HFFc6 (cell line): ENCODE data around the gene SHISA4. TPM values are rescaled to one million over a fixed set of nuclear protein-coding genes. Genes with fewer than 3 reads are reported as not detected.

ENCODE experiments used
- DNase-seq: peaks from one replicate; pipeline ENCODE4 v3.0.0-alpha.2; 2018
- H3K27ac Mint-ChIP-seq: 2 replicates; pipeline ENCODE4 v1.8.0; 2020; ENCODE audit warnings: mild to moderate bottlenecking, mixed read lengths
- H3K27me3 Mint-ChIP-seq: 2 replicates; pipeline ENCODE4 v1.8.0; 2021; ENCODE audit warnings: mild to moderate bottlenecking, moderate library complexity, mixed read lengths; ENCODE audit not compliant: insufficient read depth
- H3K36me3 Mint-ChIP-seq: 2 replicates; pipeline ENCODE4 v1.8.0; 2021; ENCODE audit warnings: low read depth, mixed read lengths
- H3K4me1 Mint-ChIP-seq: 2 replicates; pipeline ENCODE4 v1.8.0; 2020; ENCODE audit warnings: low read depth, mixed read lengths
- H3K4me3 Mint-ChIP-seq: 2 replicates; pipeline ENCODE4 v1.8.0; 2020; ENCODE audit warnings: mild to moderate bottlenecking, moderate library complexity, mixed read lengths
- H3K9me3 Mint-ChIP-seq: 2 replicates; pipeline ENCODE4 v1.8.0; 2020; ENCODE audit warnings: mild to moderate bottlenecking, mixed read lengths
- total RNA-seq, 6 experiments: library from RNA; stranded (reverse); fragmentation: NEBNext Ultra II Directional; extraction: Animal tissue kit (Norgen Biotek cat#: 25700); gene quantifications; 2 replicates in 1 of 6; 3 replicates in 5 of 6; pipeline ENCODE4 v1.2.3, GENCODE V29; 2021
- TF ChIP-seq, protein P1 (sequence below): fragments of 200-600 bp; sonication (generic); IDR thresholded peaks from 2 replicates; pipeline ENCODE4 v1.5.0; 2021; ENCODE audit warnings: antibody characterized with exemption, mild to moderate bottlenecking

SHISA4 gene
- total RNA-seq, 6 experiments from 2014 or later = 29.8 to 49.6 (median 39.9) TPM

DNA sequence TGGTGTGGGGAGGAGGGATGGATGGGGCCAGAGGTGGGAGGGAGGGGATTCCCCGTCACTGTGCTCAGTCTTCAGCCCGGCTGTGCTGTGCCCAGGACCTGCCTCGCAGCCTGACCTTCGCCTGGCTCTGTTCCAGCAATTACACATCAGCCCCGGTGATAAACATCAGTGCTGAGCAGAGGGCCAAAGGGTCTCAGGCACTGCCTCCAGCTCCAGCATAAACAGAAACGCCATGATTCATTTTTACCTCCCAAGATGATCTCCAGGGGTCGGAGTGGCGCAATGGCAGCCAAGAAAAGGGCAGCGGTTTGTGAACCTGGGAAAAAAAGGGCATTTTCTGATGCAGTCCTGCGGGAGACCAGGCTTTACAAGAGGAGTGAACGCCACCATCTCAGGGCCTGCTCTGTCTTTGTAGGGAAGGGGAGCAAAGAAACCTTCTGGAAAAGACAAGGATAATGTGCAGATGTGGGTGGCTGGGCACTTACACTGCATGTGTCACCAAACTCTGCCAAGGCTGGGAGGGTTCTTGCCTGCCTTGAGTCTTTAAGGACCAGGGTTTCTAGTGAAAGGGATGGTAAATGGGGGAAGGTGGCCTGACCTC, 28.1 kb downstream of the SHISA4 start:
- peaks cover 4% of the 10 kb centered on the region for H3K27me3 Mint-ChIP-seq
- no peaks in the 10 kb centered on the region for H3K9me3 Mint-ChIP-seq
- peak; percentile 86 for DNase-seq
- peaks cover 57% of the 10 kb centered on the region for H3K4me1 Mint-ChIP-seq
- peak overlapping the region; percentile 70 for H3K4me3 Mint-ChIP-seq
- peak overlapping the region; percentile 91 for H3K27ac Mint-ChIP-seq
- TF ChIP-seq, protein P1, sequence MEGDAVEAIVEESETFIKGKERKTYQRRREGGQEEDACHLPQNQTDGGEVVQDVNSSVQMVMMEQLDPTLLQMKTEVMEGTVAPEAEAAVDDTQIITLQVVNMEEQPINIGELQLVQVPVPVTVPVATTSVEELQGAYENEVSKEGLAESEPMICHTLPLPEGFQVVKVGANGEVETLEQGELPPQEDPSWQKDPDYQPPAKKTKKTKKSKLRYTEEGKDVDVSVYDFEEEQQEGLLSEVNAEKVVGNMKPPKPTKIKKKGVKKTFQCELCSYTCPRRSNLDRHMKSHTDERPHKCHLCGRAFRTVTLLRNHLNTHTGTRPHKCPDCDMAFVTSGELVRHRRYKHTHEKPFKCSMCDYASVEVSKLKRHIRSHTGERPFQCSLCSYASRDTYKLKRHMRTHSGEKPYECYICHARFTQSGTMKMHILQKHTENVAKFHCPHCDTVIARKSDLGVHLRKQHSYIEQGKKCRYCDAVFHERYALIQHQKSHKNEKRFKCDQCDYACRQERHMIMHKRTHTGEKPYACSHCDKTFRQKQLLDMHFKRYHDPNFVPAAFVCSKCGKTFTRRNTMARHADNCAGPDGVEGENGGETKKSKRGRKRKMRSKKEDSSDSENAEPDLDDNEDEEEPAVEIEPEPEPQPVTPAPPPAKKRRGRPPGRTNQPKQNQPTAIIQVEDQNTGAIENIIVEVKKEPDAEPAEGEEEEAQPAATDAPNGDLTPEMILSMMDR = no peak; the same call in 1 of the 2 replicates
- H3K36me3 Mint-ChIP-seq = peaks cover 31% of the 10 kb centered on the region

DNA sequence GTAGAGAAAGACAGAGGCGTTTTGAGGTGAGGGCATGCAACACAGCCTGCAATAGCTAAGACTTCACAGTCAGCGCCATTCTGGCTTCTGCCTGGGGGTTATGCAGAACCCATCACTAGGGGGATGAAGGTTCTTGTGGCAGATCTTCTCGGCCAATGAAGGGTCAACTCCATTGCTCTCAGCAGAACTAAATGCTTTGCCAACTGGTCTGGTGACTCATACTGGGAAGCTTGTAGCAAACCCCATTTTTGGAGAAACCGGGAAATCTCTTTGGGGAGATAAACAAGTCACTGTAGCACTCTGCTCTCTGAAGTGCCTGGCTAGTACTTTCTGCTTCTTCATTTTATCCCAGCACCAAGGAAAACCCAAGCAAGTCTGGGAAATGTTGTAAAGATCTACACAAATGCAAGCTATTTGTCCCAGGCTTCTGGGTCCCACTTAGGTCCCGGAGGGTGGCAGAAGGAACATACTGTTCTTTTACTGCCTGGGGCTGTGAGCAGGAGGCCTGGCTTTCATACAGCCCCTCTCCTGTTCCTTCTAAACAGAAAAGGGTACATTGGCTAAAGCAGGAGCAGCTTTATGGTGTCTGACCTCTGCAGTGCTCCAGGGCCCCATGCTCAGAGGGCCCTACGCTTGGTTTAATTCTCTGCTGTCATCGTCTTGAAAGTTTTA, 28.8 kb downstream of the SHISA4 start:
- H3K9me3 Mint-ChIP-seq = no peaks in the 10 kb centered on the region
- H3K27ac Mint-ChIP-seq = peak overlapping the region; percentile 91
- H3K4me3 Mint-ChIP-seq = peak overlapping the region; percentile 70
- peaks cover 64% of the 10 kb centered on the region for H3K4me1 Mint-ChIP-seq
- peaks cover 4% of the 10 kb centered on the region for H3K27me3 Mint-ChIP-seq
- peak; percentile 86 for DNase-seq
- TF ChIP-seq, protein P1 = no peak
- H3K36me3 Mint-ChIP-seq = peaks cover 38% of the 10 kb centered on the region

DNA sequence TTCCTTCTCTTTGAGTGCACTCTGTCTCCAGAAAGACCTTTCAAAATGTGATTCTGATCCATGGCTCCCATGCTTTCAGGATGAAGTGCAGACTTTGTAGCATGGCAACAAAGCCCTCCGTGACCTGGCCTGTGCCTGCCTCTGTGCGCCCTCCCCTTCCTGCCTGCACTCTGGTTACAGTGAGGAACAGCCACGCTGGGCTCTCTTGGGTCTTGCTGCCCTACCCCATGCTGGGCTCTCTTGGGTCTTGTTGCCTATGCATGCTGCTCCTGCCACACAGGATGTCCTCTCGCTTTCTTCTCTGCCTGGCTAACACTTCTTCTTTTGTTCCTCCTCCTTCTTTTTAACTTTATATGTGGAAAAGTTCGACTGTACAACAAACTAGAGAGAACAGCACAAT, 29.6 kb downstream of the SHISA4 start:
- H3K27ac Mint-ChIP-seq = peak overlapping the region; percentile 91
- TF ChIP-seq, protein P1 = no peak
- no peak for DNase-seq
- peaks cover 4% of the 10 kb centered on the region for H3K27me3 Mint-ChIP-seq
- no peaks in the 10 kb centered on the region for H3K9me3 Mint-ChIP-seq
- H3K4me1 Mint-ChIP-seq = peaks cover 65% of the 10 kb centered on the region
- H3K36me3 Mint-ChIP-seq = peaks cover 38% of the 10 kb centered on the region
- H3K4me3 Mint-ChIP-seq = peak overlapping the region; percentile 70

DNA sequence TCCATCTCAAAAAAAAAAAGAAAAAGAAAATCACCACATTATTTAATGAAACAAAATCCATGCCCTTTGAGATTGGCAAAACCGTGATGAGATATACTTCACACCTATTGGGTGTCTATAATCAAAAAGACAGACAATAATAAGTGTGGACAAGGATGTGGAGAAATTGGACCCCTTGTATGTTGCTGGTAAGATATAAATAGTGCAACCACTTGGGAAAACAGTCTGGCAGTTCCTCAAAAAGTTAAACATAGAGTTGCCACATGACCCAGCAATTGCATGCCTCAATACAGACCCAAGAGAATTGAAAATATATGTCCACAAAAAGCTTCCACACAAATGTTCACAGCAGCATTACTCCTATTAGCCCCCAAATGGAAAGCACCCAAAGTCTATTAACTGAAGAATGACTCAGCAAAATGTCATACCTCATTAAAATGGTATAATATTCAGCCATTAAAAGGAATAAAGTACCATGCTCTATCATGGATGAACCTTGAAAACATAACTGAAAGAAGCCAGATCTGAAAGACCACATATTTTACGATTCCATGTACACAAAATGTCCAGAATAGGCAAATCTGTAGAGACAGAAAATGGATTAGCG, 33.4 kb downstream of the SHISA4 start:
- DNase-seq = no peak
- peaks cover 22% of the 10 kb centered on the region for H3K36me3 Mint-ChIP-seq
- H3K27me3 Mint-ChIP-seq = peaks cover 1% of the 10 kb centered on the region
- peaks cover 40% of the 10 kb centered on the region for H3K4me1 Mint-ChIP-seq
- no peak overlapping the region for H3K4me3 Mint-ChIP-seq
- peak overlapping the region; percentile 15; the same call in 1 of the 2 replicates for H3K27ac Mint-ChIP-seq
- TF ChIP-seq, protein P1 = no peak
- no peaks in the 10 kb centered on the region for H3K9me3 Mint-ChIP-seq

GRCh38 chr1:201925301-201925567, 36.5 kb downstream of the SHISA4 start:
- peaks cover 1% of the 10 kb centered on the region for H3K27me3 Mint-ChIP-seq
- no peak overlapping the region for H3K27ac Mint-ChIP-seq

More at GRCh38 chr1:201925301-201925567, 36.5 kb downstream of the SHISA4 start:
- H3K36me3 Mint-ChIP-seq = peaks cover 21% of the 10 kb centered on the region
- no peak overlapping the region for H3K4me3 Mint-ChIP-seq
- H3K9me3 Mint-ChIP-seq = no peaks in the 10 kb centered on the region
- no peak for DNase-seq
- TF ChIP-seq, protein P1 = no peak
- H3K4me1 Mint-ChIP-seq = peaks cover 21% of the 10 kb centered on the region
